ENCODE results near the gene EIF4A3.

EIF4A3 gene

DNA sequence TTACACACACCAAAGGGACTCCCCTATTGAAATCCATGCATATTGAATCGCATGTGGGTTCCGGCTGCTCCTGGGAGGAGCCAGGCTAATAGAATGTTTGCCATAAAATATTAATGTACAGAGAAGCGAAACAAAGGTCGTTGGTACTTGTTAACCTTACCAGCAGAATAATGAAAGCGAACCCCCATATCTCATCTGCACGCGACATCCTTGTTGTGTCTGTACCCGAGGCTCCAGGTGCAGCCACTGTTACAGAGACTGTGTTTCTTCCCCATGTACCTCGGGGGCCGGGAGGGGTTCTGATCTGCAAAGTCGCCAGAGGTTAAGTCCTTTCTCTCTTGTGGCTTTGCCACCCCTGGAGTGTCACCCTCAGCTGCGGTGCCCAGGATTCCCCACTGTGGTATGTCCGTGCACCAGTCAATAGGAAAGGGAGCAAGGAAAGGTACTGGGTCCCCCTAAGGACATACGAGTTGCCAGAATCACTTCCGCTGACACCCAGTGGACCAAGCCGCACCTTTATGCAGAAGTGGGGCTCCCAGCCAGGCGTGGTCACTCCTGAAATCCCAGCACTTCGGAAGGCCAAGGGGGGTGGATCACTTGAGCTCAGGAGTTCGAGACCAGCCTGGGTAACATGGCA, 43.4 kb downstream of the EIF4A3 start:
- Histone ChIP-seq H3K27me3 (ENCODE audit: insufficient read depth, low read length, poor library complexity, severe bottlenecking) (no peaks in the 10 kb centered on the region), H2AFZ (ENCODE audit: low read length) (no peak overlapping the region), H3F3A (ENCODE audit: low read depth) (no peaks in the 10 kb centered on the region), H3K9me2 (replicated peaks; ENCODE audit: low read depth, low read length) (no peaks in the 10 kb centered on the region), H4K20me1 (ENCODE audit: insufficient read depth, low read length, poor library complexity, severe bottlenecking) (no peaks in the 10 kb centered on the region), H3K4me1 (ENCODE audit: insufficient read depth, low read length, poor library complexity, severe bottlenecking) (peaks cover 22% of the 10 kb centered on the region), H3K9ac (ENCODE audit: low read depth, low read length, poor library complexity, severe bottlenecking) (peak overlapping the region; percentile 87), H3K79me2 (ENCODE audit: insufficient read depth, low read length) (peaks cover 7% of the 10 kb centered on the region), H3K4me3 (ENCODE audit: low read length, poor library complexity, severe bottlenecking) (no peak overlapping the region), H3K4me2 (ENCODE audit: low read depth, low read length, poor library complexity, severe bottlenecking) (peak overlapping the region; percentile 96), H3K36me3 (ENCODE audit: insufficient read depth, low read length) (no peaks in the 10 kb centered on the region), H3K9me3 (ENCODE audit: insufficient read depth, low read depth, low read length) (no peaks in the 10 kb centered on the region)
- TF ChIP-seq EZH2phosphoT487 (IDR thresholded peaks at IDR 0.05; ENCODE audit: borderline replicate concordance) = no peak
- TF ChIP-seq, protein P1, sequence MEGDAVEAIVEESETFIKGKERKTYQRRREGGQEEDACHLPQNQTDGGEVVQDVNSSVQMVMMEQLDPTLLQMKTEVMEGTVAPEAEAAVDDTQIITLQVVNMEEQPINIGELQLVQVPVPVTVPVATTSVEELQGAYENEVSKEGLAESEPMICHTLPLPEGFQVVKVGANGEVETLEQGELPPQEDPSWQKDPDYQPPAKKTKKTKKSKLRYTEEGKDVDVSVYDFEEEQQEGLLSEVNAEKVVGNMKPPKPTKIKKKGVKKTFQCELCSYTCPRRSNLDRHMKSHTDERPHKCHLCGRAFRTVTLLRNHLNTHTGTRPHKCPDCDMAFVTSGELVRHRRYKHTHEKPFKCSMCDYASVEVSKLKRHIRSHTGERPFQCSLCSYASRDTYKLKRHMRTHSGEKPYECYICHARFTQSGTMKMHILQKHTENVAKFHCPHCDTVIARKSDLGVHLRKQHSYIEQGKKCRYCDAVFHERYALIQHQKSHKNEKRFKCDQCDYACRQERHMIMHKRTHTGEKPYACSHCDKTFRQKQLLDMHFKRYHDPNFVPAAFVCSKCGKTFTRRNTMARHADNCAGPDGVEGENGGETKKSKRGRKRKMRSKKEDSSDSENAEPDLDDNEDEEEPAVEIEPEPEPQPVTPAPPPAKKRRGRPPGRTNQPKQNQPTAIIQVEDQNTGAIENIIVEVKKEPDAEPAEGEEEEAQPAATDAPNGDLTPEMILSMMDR (conservative IDR thresholded peaks at IDR 0.05; ENCODE audit: low read length) = no peak

DNA sequence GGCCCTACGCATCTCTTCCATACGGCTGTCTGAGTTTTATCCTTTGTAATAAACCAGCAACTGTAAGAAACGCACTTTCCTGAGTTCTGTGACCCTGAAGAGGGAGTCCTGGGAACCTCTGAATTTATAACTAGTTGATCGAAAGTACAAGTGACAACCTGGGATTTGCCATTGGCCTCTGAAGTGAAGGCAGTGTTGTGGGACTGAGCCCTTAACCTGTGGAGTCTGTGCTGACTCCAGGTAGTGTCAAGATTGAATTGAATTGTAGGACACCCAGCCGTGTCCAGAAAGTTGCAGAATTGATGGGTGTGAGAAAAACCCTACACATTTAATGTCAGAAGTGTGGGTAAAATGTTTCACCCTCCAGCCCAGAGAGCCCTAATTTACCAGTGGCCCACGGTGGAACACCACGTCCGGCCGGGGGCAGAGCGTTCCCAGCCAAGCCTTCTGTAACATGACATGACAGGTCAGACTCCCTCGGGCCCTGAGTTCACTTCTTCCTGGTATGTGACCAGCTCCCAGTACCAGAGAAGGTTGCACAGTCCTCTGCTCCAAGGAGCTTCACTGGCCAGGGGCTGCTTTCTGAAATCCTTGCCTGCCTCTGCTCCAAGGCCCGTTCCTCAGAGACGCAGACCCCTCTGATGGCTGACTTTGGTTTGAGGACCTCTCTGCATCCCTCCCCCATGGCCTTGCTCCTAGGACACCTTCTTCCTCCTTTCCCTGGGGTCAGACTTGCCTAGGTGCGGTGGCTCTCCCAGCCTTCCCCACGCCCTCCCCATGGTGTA, 44.1 kb downstream of the EIF4A3 start:
- Histone ChIP-seq H3K9me2 (replicated peaks; ENCODE audit: low read depth, low read length) (no peaks in the 10 kb centered on the region), H3F3A (ENCODE audit: low read depth) (no peaks in the 10 kb centered on the region), H4K20me1 (ENCODE audit: insufficient read depth, low read length, poor library complexity, severe bottlenecking) (no peaks in the 10 kb centered on the region), H3K9me3 (ENCODE audit: insufficient read depth, low read depth, low read length) (no peaks in the 10 kb centered on the region), H3K27me3 (ENCODE audit: insufficient read depth, low read length, poor library complexity, severe bottlenecking) (no peaks in the 10 kb centered on the region), H3K36me3 (ENCODE audit: insufficient read depth, low read length) (no peaks in the 10 kb centered on the region), H3K79me2 (ENCODE audit: insufficient read depth, low read length) (peaks cover 7% of the 10 kb centered on the region), H2AFZ (ENCODE audit: low read length) (no peak overlapping the region), H3K9ac (ENCODE audit: low read depth, low read length, poor library complexity, severe bottlenecking) (peak overlapping the region; percentile 87), H3K4me3 (ENCODE audit: low read length, poor library complexity, severe bottlenecking) (peak overlapping the region; percentile 97), H3K4me2 (ENCODE audit: low read depth, low read length, poor library complexity, severe bottlenecking) (peak overlapping the region; percentile 96), H3K4me1 (ENCODE audit: insufficient read depth, low read length, poor library complexity, severe bottlenecking) (peaks cover 22% of the 10 kb centered on the region)
- TF ChIP-seq, protein P1 (conservative IDR thresholded peaks at IDR 0.05; ENCODE audit: low read length) = no peak
- TF ChIP-seq EZH2phosphoT487 (IDR thresholded peaks at IDR 0.05; ENCODE audit: borderline replicate concordance) = no peak

DNA sequence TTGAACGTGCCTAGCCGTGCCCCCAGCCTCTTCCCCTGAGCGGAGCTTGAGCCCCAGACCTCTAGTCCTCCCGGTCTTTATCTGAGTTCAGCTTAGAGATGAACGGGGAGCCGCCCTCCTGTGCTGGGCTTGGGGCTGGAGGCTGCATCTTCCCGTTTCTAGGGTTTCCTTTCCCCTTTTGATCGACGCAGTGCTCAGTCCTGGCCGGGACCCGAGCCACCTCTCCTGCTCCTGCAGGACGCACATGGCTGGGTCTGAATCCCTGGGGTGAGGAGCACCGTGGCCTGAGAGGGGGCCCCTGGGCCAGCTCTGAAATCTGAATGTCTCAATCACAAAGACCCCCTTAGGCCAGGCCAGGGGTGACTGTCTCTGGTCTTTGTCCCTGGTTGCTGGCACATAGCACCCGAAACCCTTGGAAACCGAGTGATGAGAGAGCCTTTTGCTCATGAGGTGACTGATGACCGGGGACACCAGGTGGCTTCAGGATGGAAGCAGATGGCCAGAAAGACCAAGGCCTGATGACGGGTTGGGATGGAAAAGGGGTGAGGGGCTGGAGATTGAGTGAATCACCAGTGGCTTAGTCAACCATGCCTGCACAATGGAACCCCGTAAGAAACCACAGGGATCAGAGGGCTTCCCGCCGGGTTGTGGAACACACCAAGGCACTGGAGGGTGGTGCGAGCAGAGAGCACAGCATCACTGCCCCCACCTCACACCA, 44.8 kb downstream of the EIF4A3 start:
- H3K9ac ChIP-seq (ENCODE audit: low read depth, low read length, poor library complexity, severe bottlenecking) = peak overlapping the region; percentile 87
- no peaks in the 10 kb centered on the region for H3F3A ChIP-seq (ENCODE audit: low read depth)
- peaks cover 7% of the 10 kb centered on the region for H3K79me2 ChIP-seq (ENCODE audit: insufficient read depth, low read length)
- peak overlapping the region; percentile 96 for H3K4me2 ChIP-seq (ENCODE audit: low read depth, low read length, poor library complexity, severe bottlenecking)
- H2AFZ ChIP-seq (ENCODE audit: low read length) = peak overlapping the region; percentile 98
- H3K27me3 ChIP-seq (ENCODE audit: insufficient read depth, low read length, poor library complexity, severe bottlenecking) = no peaks in the 10 kb centered on the region
- TF ChIP-seq, protein P1 (conservative IDR thresholded peaks at IDR 0.05; ENCODE audit: low read length) = no peak
- no peak for TF ChIP-seq EZH2phosphoT487 (IDR thresholded peaks at IDR 0.05; ENCODE audit: borderline replicate concordance)
- no peaks in the 10 kb centered on the region for H3K9me2 ChIP-seq (replicated peaks; ENCODE audit: low read depth, low read length)
- no peaks in the 10 kb centered on the region for H3K9me3 ChIP-seq (ENCODE audit: insufficient read depth, low read depth, low read length)
- no peaks in the 10 kb centered on the region for H4K20me1 ChIP-seq (ENCODE audit: insufficient read depth, low read length, poor library complexity, severe bottlenecking)
- peak overlapping the region; percentile 97 for H3K4me3 ChIP-seq (ENCODE audit: low read length, poor library complexity, severe bottlenecking)
- H3K36me3 ChIP-seq (ENCODE audit: insufficient read depth, low read length) = no peaks in the 10 kb centered on the region
- peaks cover 22% of the 10 kb centered on the region for H3K4me1 ChIP-seq (ENCODE audit: insufficient read depth, low read length, poor library complexity, severe bottlenecking)
